HepG2 (cell line): ENCODE results near the gene CIITA. TPM values are rescaled to one million over a fixed set of nuclear protein-coding genes. Genes with fewer than 3 reads are reported as not detected.
A peak's percentile ranks its signal among the peaks of the same experiment; 100 is the strongest.

Experiments
- EEA1 ChIP-seq: sonication (generic); formaldehyde crosslinking; IDR thresholded peaks from 2 replicates; pipeline ENCODE4 v1.5.1; 2020; ENCODE audit warnings: mild to moderate bottlenecking, missing genetic modification reagents, borderline replicate concordance
- HNRNPK ChIP-seq: fragments of 200-400 bp; formaldehyde crosslinking; IDR thresholded peaks from 2 replicates; pipeline ENCODE4 v1.6.1; 2018; ENCODE audit warnings: low read length, low read depth, moderate library complexity, mild to moderate bottlenecking; ENCODE audit not compliant: poor library complexity, severe bottlenecking
- NCOA1 ChIP-seq: sonication (generic); formaldehyde crosslinking; IDR thresholded peaks from 2 replicates; pipeline ENCODE4 v1.9.0; 2021; ENCODE audit warnings: missing genetic modification reagents
- PHF5A ChIP-seq: IDR thresholded peaks from one replicate; pipeline ENCODE4 v1.6.1; 2018; ENCODE audit warnings: low read depth, missing genetic modification reagents; ENCODE audit not compliant: unreplicated experiment
- POLR2AphosphoS5 ChIP-seq: IDR thresholded peaks from 2 replicates; pipeline ENCODE4 v1.6.1; 2012; ENCODE audit warnings: low read depth, low read length
- SIN3B ChIP-seq: fragments of 150-350 bp; IDR thresholded peaks from 2 replicates; pipeline ENCODE4 v1.6.1; 2014; ENCODE audit warnings: low read length
- SOX5 ChIP-seq: IDR thresholded peaks from 2 replicates; pipeline ENCODE4 v1.6.1; 2016; ENCODE audit warnings: borderline replicate concordance
- STAG1 ChIP-seq: sonication (generic); formaldehyde crosslinking; IDR thresholded peaks from 2 replicates; pipeline ENCODE4 v1.4.0; 2020; ENCODE audit warnings: missing genetic modification reagents
- ZFP41 ChIP-seq: sonication (generic); formaldehyde crosslinking; IDR thresholded peaks from 2 replicates; pipeline ENCODE4 v1.4.0; 2020; ENCODE audit warnings: mild to moderate bottlenecking, missing genetic modification reagents, borderline replicate concordance
- ZKSCAN5 ChIP-seq: sonication (generic); formaldehyde crosslinking; IDR thresholded peaks from 2 replicates; pipeline ENCODE4 v1.5.1; 2020; ENCODE audit warnings: mild to moderate bottlenecking, missing genetic modification reagents
- ZNF230 ChIP-seq: sonication (generic); formaldehyde crosslinking; IDR thresholded peaks from 2 replicates; pipeline ENCODE4 v1.4.0; 2020; ENCODE audit warnings: mild to moderate bottlenecking, missing genetic modification reagents
- ZNF709 ChIP-seq: sonication (generic); formaldehyde crosslinking; IDR thresholded peaks from 2 replicates; pipeline ENCODE4 v1.5.0; 2020; ENCODE audit warnings: mild to moderate bottlenecking, missing genetic modification reagents
- polyA plus RNA-seq, 8 experiments: library from polyadenylated mRNA; depleted of rRNA in 3 of 8; stranded (reverse) in 7 of 8; unstranded in 1 of 8; fragments of >200 nt; fragmentation: Illumina TruSeq in 4 of 8; extraction: Trizol in 4 of 8; gene quantifications; 2 replicates each; pipeline versions ENCODE4 v1.2.1 to v1.2.3, GENCODE V29; 2011 to 2016; ENCODE audit warnings: low read depth in 4 of 8, missing spikeins in 1 of 8, mixed read lengths in 1 of 8; ENCODE audit not compliant: insufficient read depth in 1 of 8
- total RNA-seq, 5 experiments: library from RNA; depleted of rRNA; stranded (reverse); fragments of >200 nt; fragmentation: Illumina TruSeq; extraction: Trizol; gene quantifications; 2 replicates each; pipeline ENCODE4 v1.2.3, GENCODE V29; 2016; ENCODE audit warnings: low read depth in 1 of 5
- TF ChIP-seq, protein P1 (sequence below): sonication (generic); formaldehyde crosslinking; IDR thresholded peaks from 2 replicates; pipeline ENCODE4 v1.4.0; 2020; ENCODE audit warnings: mild to moderate bottlenecking, low read depth, missing genetic modification reagents
- TF ChIP-seq, protein P2 (sequence below): sonication (generic); formaldehyde crosslinking; IDR thresholded peaks from 2 replicates; pipeline ENCODE4 v1.5.0; 2020; ENCODE audit warnings: missing genetic modification reagents
- TF ChIP-seq, protein P3 (sequence below): sonication (generic); formaldehyde crosslinking; IDR thresholded peaks from 2 replicates; pipeline ENCODE4 v1.8.0; 2022; ENCODE audit warnings: missing genetic modification reagents, mild to moderate bottlenecking, moderate library complexity, borderline replicate concordance
- TF ChIP-seq, protein P4 (sequence below): sonication (generic); formaldehyde crosslinking; IDR thresholded peaks from 2 replicates; pipeline ENCODE4 v1.8.0; 2022; ENCODE audit warnings: missing genetic modification reagents, mild to moderate bottlenecking, inconsistent platforms, borderline replicate concordance
- TF ChIP-seq, protein P5 (sequence below): sonication (generic); formaldehyde crosslinking; IDR thresholded peaks from 2 replicates; pipeline ENCODE4 v1.5.0; 2020; ENCODE audit warnings: missing genetic modification reagents

CIITA gene
- total and polyA plus RNA-seq, 2 of the 13 experiments (the other 11 are each of a cell fraction or from before 2014, with no cell fraction given): 0.08 to 0.09 TPM

DNA sequence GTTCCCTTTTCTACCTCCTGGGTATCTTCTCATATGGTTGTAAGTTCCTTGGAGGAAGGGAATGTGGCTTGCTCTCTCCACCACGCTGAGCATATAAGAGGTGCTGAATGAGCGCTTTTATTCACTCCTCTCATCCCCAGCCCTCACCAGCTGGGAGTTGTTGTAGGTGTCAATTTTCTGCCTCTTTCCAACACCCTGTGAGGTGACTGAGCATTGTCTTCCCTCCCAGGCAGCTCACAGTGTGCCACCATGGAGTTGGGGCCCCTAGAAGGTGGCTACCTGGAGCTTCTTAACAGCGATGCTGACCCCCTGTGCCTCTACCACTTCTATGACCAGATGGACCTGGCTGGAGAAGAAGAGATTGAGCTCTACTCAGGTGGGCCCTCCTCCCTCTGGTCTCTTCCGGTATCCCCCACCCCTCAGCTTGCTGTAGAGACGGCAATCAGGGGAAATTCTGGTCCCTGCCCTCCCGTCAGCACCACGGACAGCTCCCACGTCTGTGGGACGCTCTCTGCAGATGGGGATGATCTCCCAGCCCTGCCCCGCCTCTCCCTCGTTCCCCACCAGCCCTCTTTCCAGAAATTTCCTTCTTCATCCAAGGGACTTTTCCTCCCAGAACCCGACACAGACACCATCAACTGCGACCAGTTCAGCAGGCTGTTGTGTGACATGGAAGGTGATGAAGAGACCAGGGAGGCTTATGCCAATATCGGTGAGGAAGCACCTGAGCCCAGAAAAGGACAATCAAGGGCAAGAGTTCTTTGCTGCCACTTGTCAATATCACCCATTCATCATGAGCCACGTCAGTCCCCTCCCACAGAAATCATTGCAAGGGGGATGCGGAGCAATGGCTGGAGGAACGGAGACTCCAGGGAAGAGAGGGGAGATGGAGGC lies 18.3 kb downstream of the CIITA start (continued):
- TF ChIP-seq ZKSCAN5 (CRISPR knock-in tag) (no peak), STAG1 (CRISPR knock-in tag) (no peak), EEA1 (CRISPR knock-in tag) (peak; percentile 95; the same call in 1 of the 2 replicates), NCOA1 (CRISPR knock-in tag) (no peak), SOX5 (CRISPR knock-in tag) (peak; percentile 48; the same call in 1 of the 2 replicates), PHF5A (CRISPR knock-in tag) (no peak), SIN3B (no peak), HNRNPK (no peak), ZFP41 (peak; percentile 83; the same call in 1 of the 2 replicates), ZNF709 (peak; percentile 90; the same call in 1 of the 2 replicates), ZNF230 (CRISPR knock-in tag) (peak; percentile 81; the same call in 1 of the 2 replicates), POLR2AphosphoS5 (no peak)
- TF ChIP-seq, protein P1, sequence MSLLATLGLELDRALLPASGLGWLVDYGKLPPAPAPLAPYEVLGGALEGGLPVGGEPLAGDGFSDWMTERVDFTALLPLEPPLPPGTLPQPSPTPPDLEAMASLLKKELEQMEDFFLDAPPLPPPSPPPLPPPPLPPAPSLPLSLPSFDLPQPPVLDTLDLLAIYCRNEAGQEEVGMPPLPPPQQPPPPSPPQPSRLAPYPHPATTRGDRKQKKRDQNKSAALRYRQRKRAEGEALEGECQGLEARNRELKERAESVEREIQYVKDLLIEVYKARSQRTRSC (CRISPR knock-in tag): peak; percentile 87; the same call in 1 of the 2 replicates
- TF ChIP-seq, protein P2, sequence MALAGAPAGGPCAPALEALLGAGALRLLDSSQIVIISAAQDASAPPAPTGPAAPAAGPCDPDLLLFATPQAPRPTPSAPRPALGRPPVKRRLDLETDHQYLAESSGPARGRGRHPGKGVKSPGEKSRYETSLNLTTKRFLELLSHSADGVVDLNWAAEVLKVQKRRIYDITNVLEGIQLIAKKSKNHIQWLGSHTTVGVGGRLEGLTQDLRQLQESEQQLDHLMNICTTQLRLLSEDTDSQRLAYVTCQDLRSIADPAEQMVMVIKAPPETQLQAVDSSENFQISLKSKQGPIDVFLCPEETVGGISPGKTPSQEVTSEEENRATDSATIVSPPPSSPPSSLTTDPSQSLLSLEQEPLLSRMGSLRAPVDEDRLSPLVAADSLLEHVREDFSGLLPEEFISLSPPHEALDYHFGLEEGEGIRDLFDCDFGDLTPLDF: no peak
- TF ChIP-seq, protein P3, sequence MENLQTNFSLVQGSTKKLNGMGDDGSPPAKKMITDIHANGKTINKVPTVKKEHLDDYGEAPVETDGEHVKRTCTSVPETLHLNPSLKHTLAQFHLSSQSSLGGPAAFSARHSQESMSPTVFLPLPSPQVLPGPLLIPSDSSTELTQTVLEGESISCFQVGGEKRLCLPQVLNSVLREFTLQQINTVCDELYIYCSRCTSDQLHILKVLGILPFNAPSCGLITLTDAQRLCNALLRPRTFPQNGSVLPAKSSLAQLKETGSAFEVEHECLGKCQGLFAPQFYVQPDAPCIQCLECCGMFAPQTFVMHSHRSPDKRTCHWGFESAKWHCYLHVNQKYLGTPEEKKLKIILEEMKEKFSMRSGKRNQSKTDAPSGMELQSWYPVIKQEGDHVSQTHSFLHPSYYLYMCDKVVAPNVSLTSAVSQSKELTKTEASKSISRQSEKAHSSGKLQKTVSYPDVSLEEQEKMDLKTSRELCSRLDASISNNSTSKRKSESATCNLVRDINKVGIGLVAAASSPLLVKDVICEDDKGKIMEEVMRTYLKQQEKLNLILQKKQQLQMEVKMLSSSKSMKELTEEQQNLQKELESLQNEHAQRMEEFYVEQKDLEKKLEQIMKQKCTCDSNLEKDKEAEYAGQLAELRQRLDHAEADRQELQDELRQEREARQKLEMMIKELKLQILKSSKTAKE: peak; percentile 84
- TF ChIP-seq, protein P4, sequence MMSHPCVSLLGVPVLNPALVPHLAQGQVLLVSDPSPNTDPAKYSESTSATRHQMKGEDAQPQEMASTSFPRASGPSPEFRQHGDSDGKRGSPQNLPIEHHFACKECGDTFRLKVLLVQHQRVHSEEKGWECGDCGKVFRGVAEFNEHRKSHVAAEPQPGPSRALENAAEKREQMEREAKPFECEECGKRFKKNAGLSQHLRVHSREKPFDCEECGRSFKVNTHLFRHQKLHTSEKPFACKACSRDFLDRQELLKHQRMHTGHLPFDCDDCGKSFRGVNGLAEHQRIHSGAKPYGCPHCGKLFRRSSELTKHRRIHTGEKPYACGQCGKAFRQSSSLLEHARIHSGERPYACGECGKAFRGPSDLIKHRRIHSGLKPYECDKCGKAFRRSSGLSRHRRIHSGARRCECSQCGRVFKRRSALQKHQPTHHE (CRISPR knock-in tag): no peak
- TF ChIP-seq, protein P5, sequence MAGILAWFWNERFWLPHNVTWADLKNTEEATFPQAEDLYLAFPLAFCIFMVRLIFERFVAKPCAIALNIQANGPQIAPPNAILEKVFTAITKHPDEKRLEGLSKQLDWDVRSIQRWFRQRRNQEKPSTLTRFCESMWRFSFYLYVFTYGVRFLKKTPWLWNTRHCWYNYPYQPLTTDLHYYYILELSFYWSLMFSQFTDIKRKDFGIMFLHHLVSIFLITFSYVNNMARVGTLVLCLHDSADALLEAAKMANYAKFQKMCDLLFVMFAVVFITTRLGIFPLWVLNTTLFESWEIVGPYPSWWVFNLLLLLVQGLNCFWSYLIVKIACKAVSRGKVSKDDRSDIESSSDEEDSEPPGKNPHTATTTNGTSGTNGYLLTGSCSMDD (CRISPR knock-in tag): peak; percentile 38; the same call in 1 of the 2 replicates
